Umbilical cord (tissue), 2 donors: Measurements from ENCODE around the gene CXCR4. TPM values are rescaled to one million over a fixed set of nuclear protein-coding genes. Genes with fewer than 3 reads are reported as not detected.
"Not testable (repeated sequence)": the region's sequence is repeated elsewhere in the genome, so short reads cannot be mapped to it uniquely, and the experiment has no call there.

Source experiments
- DNase-seq: peaks from one replicate; pipeline ENCODE4 v3.0.0-alpha.2; 2015; ENCODE audit warnings: low spot score
- total RNA-seq: library from RNA; depleted of rRNA; stranded (reverse); fragments of >200 nt; gene quantifications from one replicate; pipeline ENCODE4 v1.2.3, GENCODE V29; 2014; ENCODE audit warnings: low replicate concordance; ENCODE audit not compliant: insufficient read depth

CXCR4 gene
- total RNA-seq, 1 donor from 2014 or later, result 7.5 TPM

- no peak for DNase-seq
These were observed 2.7 kb downstream of the CXCR4 start for GRCh38 chr2:136115183-136115761.

- peak; percentile 58 for DNase-seq
These were observed 3.6 kb downstream of the CXCR4 start for GRCh38 chr2:136114382-136114781.

- no peak for DNase-seq
These were observed 4.6 kb downstream of the CXCR4 start for GRCh38 chr2:136113209-136113971.

GRCh38 chr2:136112317-136113208, 5.4 kb downstream of the CXCR4 start:
- no peak for DNase-seq

GRCh38 chr2:136111711-136112110, 6.2 kb downstream of the CXCR4 start:
- no peak for DNase-seq

- DNase-seq, result no peak
These were observed 7.4 kb downstream of the CXCR4 start for GRCh38 chr2:136110526-136110925.

- peak; percentile 54 for DNase-seq
These were observed 9.5 kb downstream of the CXCR4 start for GRCh38 chr2:136108463-136108862.

- DNase-seq, result no peak
These were observed 10.6 kb downstream of the CXCR4 start for GRCh38 chr2:136107051-136108033.

- DNase-seq, result no peak
These were observed 11.4 kb downstream of the CXCR4 start for GRCh38 chr2:136106505-136106904.

GRCh38 chr2:136104977-136105376, 13.0 kb downstream of the CXCR4 start:
- DNase-seq, result no peak

- no peak for DNase-seq
These were observed 16.9 kb downstream of the CXCR4 start for GRCh38 chr2:136101042-136101441.

- no peak for DNase-seq
These were observed 19.5 kb downstream of the CXCR4 start for GRCh38 chr2:136098441-136098840.

- no peak for DNase-seq
These were observed 24.4 kb downstream of the CXCR4 start for GRCh38 chr2:136093583-136093982.

GRCh38 chr2:136091899-136092298, 26.1 kb downstream of the CXCR4 start:
- DNase-seq, result no peak

- DNase-seq, result not testable (repeated sequence)
These were observed 30.0 kb downstream of the CXCR4 start for GRCh38 chr2:136087901-136088460.

- DNase-seq, result no peak
These were observed 31.5 kb downstream of the CXCR4 start for GRCh38 chr2:136086253-136087016.

GRCh38 chr2:136085453-136086209, 32.3 kb downstream of the CXCR4 start:
- DNase-seq, result no peak

- no peak for DNase-seq
These were observed 36.3 kb downstream of the CXCR4 start for GRCh38 chr2:136081582-136082210.

- DNase-seq, result no peak
These were observed 37.8 kb downstream of the CXCR4 start for GRCh38 chr2:136080114-136080513.
